A673 (cell line): ENCODE measurements around the gene CTTNBP2NL.

Experiments used
- EZH2 ChIP-seq: fragments of 200-600 bp; sonication (generic); IDR thresholded peaks from 2 replicates; pipeline ENCODE4 v1.6.1; 2017; ENCODE audit warnings: borderline replicate concordance, low read depth, mild to moderate bottlenecking, mixed read lengths, antibody characterized with exemption, low read length; ENCODE audit not compliant: poor library complexity, severe bottlenecking
- TF ChIP-seq, protein P1 (sequence below): fragments of 300-800, 200-600 bp; sonication (generic); conservative IDR thresholded peaks from 2 replicates; pipeline ENCODE4 v1.5.1; 2017; ENCODE audit warnings: low read depth, mild to moderate bottlenecking, antibody characterized with exemption, low read length, moderate library complexity, mixed read lengths

- TF ChIP-seq, protein P1, sequence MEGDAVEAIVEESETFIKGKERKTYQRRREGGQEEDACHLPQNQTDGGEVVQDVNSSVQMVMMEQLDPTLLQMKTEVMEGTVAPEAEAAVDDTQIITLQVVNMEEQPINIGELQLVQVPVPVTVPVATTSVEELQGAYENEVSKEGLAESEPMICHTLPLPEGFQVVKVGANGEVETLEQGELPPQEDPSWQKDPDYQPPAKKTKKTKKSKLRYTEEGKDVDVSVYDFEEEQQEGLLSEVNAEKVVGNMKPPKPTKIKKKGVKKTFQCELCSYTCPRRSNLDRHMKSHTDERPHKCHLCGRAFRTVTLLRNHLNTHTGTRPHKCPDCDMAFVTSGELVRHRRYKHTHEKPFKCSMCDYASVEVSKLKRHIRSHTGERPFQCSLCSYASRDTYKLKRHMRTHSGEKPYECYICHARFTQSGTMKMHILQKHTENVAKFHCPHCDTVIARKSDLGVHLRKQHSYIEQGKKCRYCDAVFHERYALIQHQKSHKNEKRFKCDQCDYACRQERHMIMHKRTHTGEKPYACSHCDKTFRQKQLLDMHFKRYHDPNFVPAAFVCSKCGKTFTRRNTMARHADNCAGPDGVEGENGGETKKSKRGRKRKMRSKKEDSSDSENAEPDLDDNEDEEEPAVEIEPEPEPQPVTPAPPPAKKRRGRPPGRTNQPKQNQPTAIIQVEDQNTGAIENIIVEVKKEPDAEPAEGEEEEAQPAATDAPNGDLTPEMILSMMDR, result no peak
- TF ChIP-seq EZH2, result no peak
Measured at GRCh38 chr1:112506306-112506705, 110.3 kb downstream of the CTTNBP2NL start.
